Measurements from ENCODE around the gene WDHD1. TPM values are rescaled to one million over a fixed set of nuclear protein-coding genes. Genes with fewer than 3 reads are reported as not detected.

The WDHD1 gene
- total and polyA plus RNA-seq, 2 of the 8 experiments (the other 6 are each of a cell fraction or from before 2014, with no cell fraction given) = 17.8 to 87.9 TPM

GRCh38 chr14:55065411-55065810 lies 38.5 kb upstream of the WDHD1 start (continued):
- TF ChIP-seq, protein P1, sequence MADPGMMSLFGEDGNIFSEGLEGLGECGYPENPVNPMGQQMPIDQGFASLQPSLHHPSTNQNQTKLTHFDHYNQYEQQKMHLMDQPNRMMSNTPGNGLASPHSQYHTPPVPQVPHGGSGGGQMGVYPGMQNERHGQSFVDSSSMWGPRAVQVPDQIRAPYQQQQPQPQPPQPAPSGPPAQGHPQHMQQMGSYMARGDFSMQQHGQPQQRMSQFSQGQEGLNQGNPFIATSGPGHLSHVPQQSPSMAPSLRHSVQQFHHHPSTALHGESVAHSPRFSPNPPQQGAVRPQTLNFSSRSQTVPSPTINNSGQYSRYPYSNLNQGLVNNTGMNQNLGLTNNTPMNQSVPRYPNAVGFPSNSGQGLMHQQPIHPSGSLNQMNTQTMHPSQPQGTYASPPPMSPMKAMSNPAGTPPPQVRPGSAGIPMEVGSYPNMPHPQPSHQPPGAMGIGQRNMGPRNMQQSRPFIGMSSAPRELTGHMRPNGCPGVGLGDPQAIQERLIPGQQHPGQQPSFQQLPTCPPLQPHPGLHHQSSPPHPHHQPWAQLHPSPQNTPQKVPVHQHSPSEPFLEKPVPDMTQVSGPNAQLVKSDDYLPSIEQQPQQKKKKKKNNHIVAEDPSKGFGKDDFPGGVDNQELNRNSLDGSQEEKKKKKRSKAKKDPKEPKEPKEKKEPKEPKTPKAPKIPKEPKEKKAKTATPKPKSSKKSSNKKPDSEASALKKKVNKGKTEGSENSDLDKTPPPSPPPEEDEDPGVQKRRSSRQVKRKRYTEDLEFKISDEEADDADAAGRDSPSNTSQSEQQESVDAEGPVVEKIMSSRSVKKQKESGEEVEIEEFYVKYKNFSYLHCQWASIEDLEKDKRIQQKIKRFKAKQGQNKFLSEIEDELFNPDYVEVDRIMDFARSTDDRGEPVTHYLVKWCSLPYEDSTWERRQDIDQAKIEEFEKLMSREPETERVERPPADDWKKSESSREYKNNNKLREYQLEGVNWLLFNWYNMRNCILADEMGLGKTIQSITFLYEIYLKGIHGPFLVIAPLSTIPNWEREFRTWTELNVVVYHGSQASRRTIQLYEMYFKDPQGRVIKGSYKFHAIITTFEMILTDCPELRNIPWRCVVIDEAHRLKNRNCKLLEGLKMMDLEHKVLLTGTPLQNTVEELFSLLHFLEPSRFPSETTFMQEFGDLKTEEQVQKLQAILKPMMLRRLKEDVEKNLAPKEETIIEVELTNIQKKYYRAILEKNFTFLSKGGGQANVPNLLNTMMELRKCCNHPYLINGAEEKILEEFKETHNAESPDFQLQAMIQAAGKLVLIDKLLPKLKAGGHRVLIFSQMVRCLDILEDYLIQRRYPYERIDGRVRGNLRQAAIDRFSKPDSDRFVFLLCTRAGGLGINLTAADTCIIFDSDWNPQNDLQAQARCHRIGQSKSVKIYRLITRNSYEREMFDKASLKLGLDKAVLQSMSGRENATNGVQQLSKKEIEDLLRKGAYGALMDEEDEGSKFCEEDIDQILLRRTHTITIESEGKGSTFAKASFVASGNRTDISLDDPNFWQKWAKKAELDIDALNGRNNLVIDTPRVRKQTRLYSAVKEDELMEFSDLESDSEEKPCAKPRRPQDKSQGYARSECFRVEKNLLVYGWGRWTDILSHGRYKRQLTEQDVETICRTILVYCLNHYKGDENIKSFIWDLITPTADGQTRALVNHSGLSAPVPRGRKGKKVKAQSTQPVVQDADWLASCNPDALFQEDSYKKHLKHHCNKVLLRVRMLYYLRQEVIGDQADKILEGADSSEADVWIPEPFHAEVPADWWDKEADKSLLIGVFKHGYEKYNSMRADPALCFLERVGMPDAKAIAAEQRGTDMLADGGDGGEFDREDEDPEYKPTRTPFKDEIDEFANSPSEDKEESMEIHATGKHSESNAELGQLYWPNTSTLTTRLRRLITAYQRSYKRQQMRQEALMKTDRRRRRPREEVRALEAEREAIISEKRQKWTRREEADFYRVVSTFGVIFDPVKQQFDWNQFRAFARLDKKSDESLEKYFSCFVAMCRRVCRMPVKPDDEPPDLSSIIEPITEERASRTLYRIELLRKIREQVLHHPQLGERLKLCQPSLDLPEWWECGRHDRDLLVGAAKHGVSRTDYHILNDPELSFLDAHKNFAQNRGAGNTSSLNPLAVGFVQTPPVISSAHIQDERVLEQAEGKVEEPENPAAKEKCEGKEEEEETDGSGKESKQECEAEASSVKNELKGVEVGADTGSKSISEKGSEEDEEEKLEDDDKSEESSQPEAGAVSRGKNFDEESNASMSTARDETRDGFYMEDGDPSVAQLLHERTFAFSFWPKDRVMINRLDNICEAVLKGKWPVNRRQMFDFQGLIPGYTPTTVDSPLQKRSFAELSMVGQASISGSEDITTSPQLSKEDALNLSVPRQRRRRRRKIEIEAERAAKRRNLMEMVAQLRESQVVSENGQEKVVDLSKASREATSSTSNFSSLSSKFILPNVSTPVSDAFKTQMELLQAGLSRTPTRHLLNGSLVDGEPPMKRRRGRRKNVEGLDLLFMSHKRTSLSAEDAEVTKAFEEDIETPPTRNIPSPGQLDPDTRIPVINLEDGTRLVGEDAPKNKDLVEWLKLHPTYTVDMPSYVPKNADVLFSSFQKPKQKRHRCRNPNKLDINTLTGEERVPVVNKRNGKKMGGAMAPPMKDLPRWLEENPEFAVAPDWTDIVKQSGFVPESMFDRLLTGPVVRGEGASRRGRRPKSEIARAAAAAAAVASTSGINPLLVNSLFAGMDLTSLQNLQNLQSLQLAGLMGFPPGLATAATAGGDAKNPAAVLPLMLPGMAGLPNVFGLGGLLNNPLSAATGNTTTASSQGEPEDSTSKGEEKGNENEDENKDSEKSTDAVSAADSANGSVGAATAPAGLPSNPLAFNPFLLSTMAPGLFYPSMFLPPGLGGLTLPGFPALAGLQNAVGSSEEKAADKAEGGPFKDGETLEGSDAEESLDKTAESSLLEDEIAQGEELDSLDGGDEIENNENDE (IDR thresholded peaks at IDR 0.05; ENCODE audit: insufficient replicate concordance, low read length) = no peak
- no peak for TF ChIP-seq TEAD4 (IDR thresholded peaks at IDR 0.05; ENCODE audit: low read depth, low read length)
- TF ChIP-seq ZNF274 (IDR thresholded peaks at IDR 0.05; ENCODE audit: borderline replicate concordance, extremely low read depth, low read length) = no peak
- no peak for TF ChIP-seq SP1 (IDR thresholded peaks at IDR 0.05; ENCODE audit: low read depth, low read length)
- TF ChIP-seq NRF1 (IDR thresholded peaks at IDR 0.05; ENCODE audit: low read depth, low read length) = no peak
- TF ChIP-seq TAF1 (IDR thresholded peaks at IDR 0.05; ENCODE audit: low read depth, low read length) = no peak
- TF ChIP-seq, protein P2, sequence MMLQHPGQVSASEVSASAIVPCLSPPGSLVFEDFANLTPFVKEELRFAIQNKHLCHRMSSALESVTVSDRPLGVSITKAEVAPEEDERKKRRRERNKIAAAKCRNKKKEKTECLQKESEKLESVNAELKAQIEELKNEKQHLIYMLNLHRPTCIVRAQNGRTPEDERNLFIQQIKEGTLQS (IDR thresholded peaks at IDR 0.05; ENCODE audit: insufficient read depth, low read depth, low read length) = no peak

All from H1 (cell line).